Thyroid gland (tissue), 4 donors: ENCODE data around the gene DTYMK.

ENCODE experiments used
- CTCF ChIP-seq, 6 experiments: fragments of 200-600 bp in 3 of 6; fragments of 450-650 bp in 3 of 6; sonication (generic) in 3 of 6; IDR thresholded peaks; one replicate each; pipeline ENCODE4 v1.5.1; 2016 to 2019; ENCODE audit warnings: antibody characterized with exemption in 6 of 6, mild to moderate bottlenecking in 2 of 6, inconsistent platforms in 1 of 6, moderate library complexity in 1 of 6
- POLR2A ChIP-seq, 2 donors: fragments of 450-650 bp; IDR thresholded peaks; one replicate each; pipeline ENCODE4 v1.6.1; 2017; ENCODE audit warnings: antibody characterized with exemption in 2 of 2, mild to moderate bottlenecking in 2 of 2, moderate library complexity in 1 of 2

- TF ChIP-seq CTCF (IDR thresholded peaks at IDR 0.05) (no peak), POLR2A (IDR thresholded peaks at IDR 0.05) (no peak)
These were observed 48.6 kb downstream of the DTYMK start for GRCh38 chr2:241637795-241638660.
